ENCODE data around the gene QRFP. TPM values are rescaled to one million over a fixed set of nuclear protein-coding genes. Genes with fewer than 3 reads are reported as not detected.

QRFP gene
- total and polyA plus RNA-seq, 5 experiments from 2014 or later = not detected

- Mint-ChIP-seq H3K36me3 (peaks cover 0 to 21% (median 3%) of the 10 kb centered on the region in 3 donors), H3K4me1 (peaks cover 0 to 4% (median 2%) of the 10 kb centered on the region in 4 donors), H3K27ac (peak overlapping the region in 1 of 10 donors; percentile 37), H3K4me3 (no peak overlapping the region), H3K27me3 (no peaks in the 10 kb centered on the region), H3K9me3 (no peaks in the 10 kb centered on the region)
- POLR2A ChIA-PET = no interaction called here
- DNase-seq (no peak), ATAC-seq (no peak)
Observed at GRCh38 chr9:130893341-130894101, 3.1 kb downstream of the QRFP start.

GRCh38 chr9:130892477-130893304 lies 3.9 kb downstream of the QRFP start:
- POLR2A ChIA-PET = no interaction called here
- Mint-ChIP-seq H3K4me1 (peaks cover 0 to 4% (median 2%) of the 10 kb centered on the region in 4 donors), H3K4me3 (no peak overlapping the region), H3K36me3 (peaks cover 0 to 29% (median 3%) of the 10 kb centered on the region in 3 donors), H3K27ac (no peak overlapping the region), H3K27me3 (no peaks in the 10 kb centered on the region), H3K9me3 (no peaks in the 10 kb centered on the region)
- ATAC-seq (no peak), DNase-seq (no peak)

- peaks cover 0 to 37% (median 3%) of the 10 kb centered on the region in 3 donors for H3K36me3 Mint-ChIP-seq
- no peak overlapping the region for H3K4me3 Mint-ChIP-seq
- DNase-seq (no peak), ATAC-seq (no peak)
- H3K27ac Mint-ChIP-seq = peak overlapping the region in 1 of 10 donors; percentile 29
- H3K4me1 Mint-ChIP-seq = peaks cover 0 to 4% (median 2%) of the 10 kb centered on the region in 4 donors
- H3K27me3 Mint-ChIP-seq = no peaks in the 10 kb centered on the region
- POLR2A ChIA-PET = no interaction called here
- no peaks in the 10 kb centered on the region for H3K9me3 Mint-ChIP-seq
Observed at GRCh38 chr9:130891688-130892476, 4.7 kb downstream of the QRFP start.

- no peak for DNase-seq
- H3K36me3 Mint-ChIP-seq = peaks cover 0 to 43% (median 3%) of the 10 kb centered on the region in 3 donors
Observed at GRCh38 chr9:130890870-130891687, 5.5 kb downstream of the QRFP start.

GRCh38 chr9:130890124-130890523 lies 6.5 kb downstream of the QRFP start:
- no peaks in the 10 kb centered on the region for H3K27me3 Mint-ChIP-seq
- H3K27ac Mint-ChIP-seq = no peak overlapping the region
- peaks cover 0 to 4% (median 2%) of the 10 kb centered on the region in 4 donors for H3K4me1 Mint-ChIP-seq
- H3K36me3 Mint-ChIP-seq = peaks cover 0 to 51% (median 3%) of the 10 kb centered on the region in 3 donors
- no peaks in the 10 kb centered on the region for H3K9me3 Mint-ChIP-seq
- DNase-seq (no peak), ATAC-seq (no peak)
- H3K4me3 Mint-ChIP-seq = no peak overlapping the region
- POLR2A ChIA-PET = no interaction called here

More at GRCh38 chr9:130890870-130891687, 5.5 kb downstream of the QRFP start:
- no peak for ATAC-seq
- POLR2A ChIA-PET = no interaction called here
- no peak overlapping the region for H3K4me3 Mint-ChIP-seq
- peaks cover 0 to 4% (median 2%) of the 10 kb centered on the region in 4 donors for H3K4me1 Mint-ChIP-seq
- no peaks in the 10 kb centered on the region for H3K9me3 Mint-ChIP-seq
- H3K27me3 Mint-ChIP-seq = no peaks in the 10 kb centered on the region
- H3K27ac Mint-ChIP-seq = peak overlapping the region in 1 of 10 donors; percentile 63

GRCh38 chr9:130888146-130888885 lies 8.3 kb downstream of the QRFP start:
- POLR2A ChIA-PET = no interaction called here
- no peaks in the 10 kb centered on the region for H3K9me3 Mint-ChIP-seq
- H3K27me3 Mint-ChIP-seq = no peaks in the 10 kb centered on the region
- peaks cover 0 to 64% (median 3%) of the 10 kb centered on the region in 3 donors for H3K36me3 Mint-ChIP-seq
- H3K4me1 Mint-ChIP-seq = peaks cover 0 to 2% (median 1%) of the 10 kb centered on the region in 4 donors
- peak overlapping the region in 1 of 10 donors; percentile 58 for H3K27ac Mint-ChIP-seq
- no peak for DNase-seq
- no peak overlapping the region for H3K4me3 Mint-ChIP-seq
- no peak for ATAC-seq

- peaks cover 0 to 62% (median 3%) of the 10 kb centered on the region in 3 donors for H3K36me3 Mint-ChIP-seq
- peak overlapping the region in 1 of 10 donors; percentile 58 for H3K27ac Mint-ChIP-seq
- no peak for DNase-seq
- H3K4me1 Mint-ChIP-seq = peaks cover 0 to 2% (median 0%) of the 10 kb centered on the region in 4 donors
- POLR2A ChIA-PET = no interaction called here
- H3K4me3 Mint-ChIP-seq = no peak overlapping the region
- H3K27me3 Mint-ChIP-seq = no peaks in the 10 kb centered on the region
- no peak for ATAC-seq
- H3K9me3 Mint-ChIP-seq = no peaks in the 10 kb centered on the region
Observed at GRCh38 chr9:130887494-130888144, 9.0 kb downstream of the QRFP start.

GRCh38 chr9:130886981-130887380 lies 9.6 kb downstream of the QRFP start:
- Mint-ChIP-seq H3K27ac (no peak overlapping the region), H3K36me3 (peaks cover 0 to 60% (median 3%) of the 10 kb centered on the region in 3 donors), H3K27me3 (no peaks in the 10 kb centered on the region), H3K4me3 (no peak overlapping the region), H3K4me1 (peaks cover 0 to 2% (median 0%) of the 10 kb centered on the region in 4 donors), H3K9me3 (no peaks in the 10 kb centered on the region)
- POLR2A ChIA-PET = no interaction called here
- no peak for DNase-seq
- ATAC-seq = no peak

GRCh38 chr9:130885484-130886375 lies 10.9 kb downstream of the QRFP start:
- Mint-ChIP-seq H3K27ac (peak overlapping the region in 1 of 10 donors; percentile 56), H3K4me3 (no peak overlapping the region), H3K4me1 (no peaks in the 10 kb centered on the region), H3K36me3 (peaks cover 0 to 68% (median 3%) of the 10 kb centered on the region in 3 donors), H3K9me3 (no peaks in the 10 kb centered on the region), H3K27me3 (no peaks in the 10 kb centered on the region)
- no peak for ATAC-seq
- POLR2A ChIA-PET = no interaction called here
- DNase-seq = no peak

Measured in naive thymus-derived CD8-positive, alpha-beta T cell (primary cell).